GM19099 (cell line): ENCODE results near the gene PIEZO2.

Source experiments
- POLR2A ChIP-seq: IDR thresholded peaks from 3 replicates; pipeline ENCODE4 v1.6.1; 2011; ENCODE audit warnings: low read depth; ENCODE audit not compliant: insufficient read length; ENCODE audit errors: extremely low read depth

The PIEZO2 gene

GRCh38 chr18:10680271-10680596, 469.1 kb downstream of the PIEZO2 start:
- TF ChIP-seq POLR2A, result no peak

- no peak for TF ChIP-seq POLR2A
Measured at GRCh38 chr18:10679557-10680270, 469.7 kb downstream of the PIEZO2 start.

- no peak for TF ChIP-seq POLR2A
Measured at GRCh38 chr18:10671441-10671840, 477.9 kb downstream of the PIEZO2 start.

- no peak for TF ChIP-seq POLR2A
Measured at GRCh38 chr18:10670856-10671255, 478.5 kb downstream of the PIEZO2 start.

GRCh38 chr18:10669441-10670100, 479.8 kb downstream of the PIEZO2 start:
- TF ChIP-seq POLR2A, result no peak

GRCh38 chr18:10663750-10664149, 485.6 kb downstream of the PIEZO2 start:
- TF ChIP-seq POLR2A, result no peak

- TF ChIP-seq POLR2A, result no peak
Measured at GRCh38 chr18:10661317-10661716, 488.1 kb downstream of the PIEZO2 start.

- TF ChIP-seq POLR2A, result no peak
Measured at GRCh38 chr18:10660179-10660884, 489.0 kb downstream of the PIEZO2 start.

- no peak for TF ChIP-seq POLR2A
Measured at GRCh38 chr18:10659594-10659993, 489.8 kb downstream of the PIEZO2 start.

GRCh38 chr18:10659000-10659399, 490.4 kb downstream of the PIEZO2 start:
- TF ChIP-seq POLR2A, result no peak
